ENCODE results near the gene NEO1.

- no peak for TF ChIP-seq CTCF (optimal IDR thresholded peaks at IDR 0.05 in 1 of 3, IDR thresholded peaks at IDR 0.05 in 1 of 3, conservative IDR thresholded peaks at IDR 0.05 in 1 of 3; ENCODE audit: extremely low read depth in 1 of 3, insufficient read depth in 2 of 3, low read length in 3 of 3)
- TF ChIP-seq EZH2 (IDR thresholded peaks at IDR 0.05; ENCODE audit: low read length): no peak
Observed at GRCh38 chr15:73051391-73051806, 864 bp upstream of the NEO1 start.

Measured in keratinocyte (primary cell).